Measurements from ENCODE around the gene MICAL2. TPM values are rescaled to one million over a fixed set of nuclear protein-coding genes. Genes with fewer than 3 reads are reported as not detected.

MICAL2 gene
- total and polyA plus RNA-seq, 2 of the 13 experiments (the other 11 are each of a cell fraction or from before 2014, with no cell fraction given) = 0.78 to 1.1 TPM

- TF ChIP-seq CEBPZ (IDR thresholded peaks at IDR 0.05; ENCODE audit: low read length) (no peak), KLF11 (CRISPR knock-in tag; IDR thresholded peaks at IDR 0.05) (no peak), RBM39 (IDR thresholded peaks at IDR 0.05; ENCODE audit: low read depth, low read length, poor library complexity, severe bottlenecking) (no peak)
- TF ChIP-seq, protein P1, sequence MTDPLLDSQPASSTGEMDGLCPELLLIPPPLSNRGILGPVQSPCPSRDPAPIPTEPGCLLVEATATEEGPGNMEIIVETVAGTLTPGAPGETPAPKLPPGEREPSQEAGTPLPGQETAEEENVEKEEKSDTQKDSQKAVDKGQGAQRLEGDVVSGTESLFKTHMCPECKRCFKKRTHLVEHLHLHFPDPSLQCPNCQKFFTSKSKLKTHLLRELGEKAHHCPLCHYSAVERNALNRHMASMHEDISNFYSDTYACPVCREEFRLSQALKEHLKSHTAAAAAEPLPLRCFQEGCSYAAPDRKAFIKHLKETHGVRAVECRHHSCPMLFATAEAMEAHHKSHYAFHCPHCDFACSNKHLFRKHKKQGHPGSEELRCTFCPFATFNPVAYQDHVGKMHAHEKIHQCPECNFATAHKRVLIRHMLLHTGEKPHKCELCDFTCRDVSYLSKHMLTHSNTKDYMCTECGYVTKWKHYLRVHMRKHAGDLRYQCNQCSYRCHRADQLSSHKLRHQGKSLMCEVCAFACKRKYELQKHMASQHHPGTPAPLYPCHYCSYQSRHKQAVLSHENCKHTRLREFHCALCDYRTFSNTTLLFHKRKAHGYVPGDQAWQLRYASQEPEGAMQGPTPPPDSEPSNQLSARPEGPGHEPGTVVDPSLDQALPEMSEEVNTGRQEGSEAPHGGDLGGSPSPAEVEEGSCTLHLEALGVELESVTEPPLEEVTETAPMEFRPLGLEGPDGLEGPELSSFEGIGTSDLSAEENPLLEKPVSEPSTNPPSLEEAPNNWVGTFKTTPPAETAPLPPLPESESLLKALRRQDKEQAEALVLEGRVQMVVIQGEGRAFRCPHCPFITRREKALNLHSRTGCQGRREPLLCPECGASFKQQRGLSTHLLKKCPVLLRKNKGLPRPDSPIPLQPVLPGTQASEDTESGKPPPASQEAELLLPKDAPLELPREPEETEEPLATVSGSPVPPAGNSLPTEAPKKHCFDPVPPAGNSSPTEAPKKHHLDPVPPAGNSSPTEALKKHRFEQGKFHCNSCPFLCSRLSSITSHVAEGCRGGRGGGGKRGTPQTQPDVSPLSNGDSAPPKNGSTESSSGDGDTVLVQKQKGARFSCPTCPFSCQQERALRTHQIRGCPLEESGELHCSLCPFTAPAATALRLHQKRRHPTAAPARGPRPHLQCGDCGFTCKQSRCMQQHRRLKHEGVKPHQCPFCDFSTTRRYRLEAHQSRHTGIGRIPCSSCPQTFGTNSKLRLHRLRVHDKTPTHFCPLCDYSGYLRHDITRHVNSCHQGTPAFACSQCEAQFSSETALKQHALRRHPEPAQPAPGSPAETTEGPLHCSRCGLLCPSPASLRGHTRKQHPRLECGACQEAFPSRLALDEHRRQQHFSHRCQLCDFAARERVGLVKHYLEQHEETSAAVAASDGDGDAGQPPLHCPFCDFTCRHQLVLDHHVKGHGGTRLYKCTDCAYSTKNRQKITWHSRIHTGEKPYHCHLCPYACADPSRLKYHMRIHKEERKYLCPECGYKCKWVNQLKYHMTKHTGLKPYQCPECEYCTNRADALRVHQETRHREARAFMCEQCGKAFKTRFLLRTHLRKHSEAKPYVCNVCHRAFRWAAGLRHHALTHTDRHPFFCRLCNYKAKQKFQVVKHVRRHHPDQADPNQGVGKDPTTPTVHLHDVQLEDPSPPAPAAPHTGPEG (CRISPR knock-in tag; IDR thresholded peaks at IDR 0.05) = no peak
Measured at GRCh38 chr11:12075822-12076821, 34.3 kb upstream of the MICAL2 start (continued).
